ENCODE data around the gene TRAPPC2B. TPM values are rescaled to one million over a fixed set of nuclear protein-coding genes. Genes with fewer than 3 reads are reported as not detected.

Gene TRAPPC2B
- polyA plus RNA-seq, 3 donors from 2014 or later: 22.4 to 33.6 (median 30.9) TPM

DNA sequence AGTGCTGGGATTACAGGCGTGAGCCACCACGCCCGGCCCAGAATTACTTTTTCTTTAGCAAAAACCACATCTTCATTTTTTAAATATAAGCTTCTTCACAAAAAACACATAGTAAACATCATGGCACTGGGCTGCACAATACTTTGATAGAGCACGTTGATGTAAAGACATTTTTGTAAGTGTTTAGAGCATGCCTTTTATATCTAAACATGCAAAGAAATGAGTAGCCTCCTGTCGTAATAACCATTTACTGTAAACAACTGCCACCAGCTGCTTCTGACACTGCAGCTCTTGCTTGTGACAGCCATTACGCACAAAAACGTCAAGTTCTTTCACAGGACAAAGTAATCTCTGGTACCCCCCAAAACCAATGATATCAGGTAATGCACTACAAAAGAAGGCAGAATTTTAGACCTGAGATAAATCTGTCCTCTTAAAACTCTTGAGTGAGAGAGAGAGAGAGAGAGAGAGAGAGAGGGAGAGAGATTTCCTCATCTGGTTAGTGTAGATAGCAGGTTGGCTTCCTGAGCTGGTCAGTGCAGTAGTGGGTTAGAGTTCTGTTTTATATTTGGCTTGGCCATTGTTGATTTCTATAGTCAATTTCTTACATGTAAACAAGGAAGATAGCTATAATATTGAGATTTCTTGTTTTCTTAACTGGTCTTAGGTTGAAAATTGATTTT lies 19.6 kb downstream of the TRAPPC2B start:
- H3K27me3 Mint-ChIP-seq (ENCODE audit: low read depth in 3 of 3): peaks cover 2 to 8% (median 7%) of the 10 kb centered on the region in 3 donors
- no peaks in the 10 kb centered on the region for H3K4me1 Mint-ChIP-seq
- no peak overlapping the region for H3K27ac Mint-ChIP-seq
- DNase-seq: no peak
- no peak overlapping the region for H3K4me3 Mint-ChIP-seq
- H3K9me3 Mint-ChIP-seq: peaks cover 14 to 30% (median 26%) of the 10 kb centered on the region in 6 donors
- H3K36me3 Mint-ChIP-seq: peaks cover 13 to 22% (median 18%) of the 10 kb centered on the region in 3 donors

DNA sequence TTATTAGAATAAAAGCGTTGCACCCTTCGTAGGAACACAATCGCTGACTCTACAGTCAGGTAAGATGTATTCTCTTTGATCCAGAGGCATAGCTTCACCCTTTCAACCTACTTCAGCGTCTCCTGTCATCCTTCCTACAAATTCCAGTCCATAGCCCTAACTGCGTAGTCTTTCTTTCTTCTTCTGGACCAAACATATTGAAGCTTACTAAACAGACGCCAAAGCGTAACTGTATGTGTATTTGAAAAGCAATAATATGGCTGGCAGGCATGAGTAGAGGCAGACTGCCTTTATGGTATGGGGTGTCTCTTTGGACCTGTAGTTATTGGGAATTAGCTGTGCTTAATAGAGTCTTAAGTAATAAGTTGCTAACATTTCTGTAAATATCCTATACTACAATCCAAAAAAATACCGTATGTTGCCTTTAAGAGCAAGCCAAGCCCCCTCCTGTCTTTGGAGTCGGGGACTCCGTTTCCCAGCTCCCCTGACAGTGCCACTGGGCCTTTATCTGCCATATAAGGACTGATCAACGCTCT lies 25.9 kb downstream of the TRAPPC2B start:
- DNase-seq: no peak
- Mint-ChIP-seq H3K27ac (peak overlapping the region; percentile 94 to 98 (median 98)), H3K27me3 (ENCODE audit: low read depth in 3 of 3) (peaks cover 5 to 17% (median 13%) of the 10 kb centered on the region in 3 donors), H3K9me3 (peaks cover 0 to 2% (median 0%) of the 10 kb centered on the region in 6 donors), H3K4me1 (peaks cover 45 to 55% of the 10 kb centered on the region in 2 donors), H3K36me3 (peaks cover 2 to 13% (median 10%) of the 10 kb centered on the region in 3 donors), H3K4me3 (peak overlapping the region; percentile 92 to 98 (median 97))

DNA sequence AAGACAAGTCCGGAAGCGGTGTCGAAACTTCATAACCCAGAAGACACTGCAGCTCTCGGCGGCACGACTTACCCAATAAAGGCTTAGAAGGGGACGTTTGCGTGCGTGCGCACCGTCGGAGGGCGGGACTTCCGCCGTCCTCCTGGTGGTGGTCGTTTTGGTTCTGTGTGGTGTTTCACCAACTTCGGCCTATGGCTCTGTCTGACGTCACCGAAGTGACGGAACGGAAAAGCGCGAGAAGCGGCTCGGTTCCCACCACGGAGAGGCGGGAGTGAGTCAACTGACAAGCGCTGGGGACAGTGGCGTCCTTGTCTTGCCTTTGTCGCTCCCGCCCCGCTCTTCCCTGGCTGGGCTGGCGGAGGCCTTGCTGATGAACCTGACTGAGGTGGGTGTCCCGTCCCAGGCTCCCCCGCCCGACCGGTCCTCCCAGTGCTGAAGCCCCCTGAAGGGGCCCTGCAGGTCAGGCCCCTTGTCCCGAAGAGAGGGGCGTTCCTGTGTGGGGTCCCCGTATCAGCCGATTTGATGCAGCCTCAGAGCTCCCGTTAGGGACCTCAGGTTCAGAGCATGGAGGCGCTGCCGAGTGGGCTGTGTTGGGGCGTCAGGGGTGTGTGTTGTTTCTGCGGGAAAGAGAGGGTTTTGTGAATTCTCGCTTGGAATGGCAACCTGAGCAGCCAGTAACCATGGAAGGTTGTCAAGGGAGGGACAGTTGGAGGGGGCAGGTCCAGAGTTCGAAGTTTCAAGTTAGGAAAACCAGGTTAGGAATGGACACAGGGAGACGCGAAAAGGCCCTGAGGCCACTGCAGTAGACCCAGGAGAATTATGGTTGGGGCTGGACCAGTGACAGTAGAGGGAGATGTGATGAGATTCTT lies 26.6 kb downstream of the TRAPPC2B start, which contains the start of gene ZNF548:
Gene ZNF548 (plus strand): TSS at position 125 of the 869 bp plus-strand sequence. CDS start 246 bp downstream, at position 371.
- peak; percentile 98 for DNase-seq
- peak within 1 kb of the TSS; percentile 92 to 98 (median 97) for H3K4me3 Mint-ChIP-seq
- H3K4me1 Mint-ChIP-seq: peaks cover 50 to 61% of the 10 kb centered on the region in 2 donors
- peaks cover 0 to 4% (median 0%) of the 10 kb centered on the region in 6 donors for H3K9me3 Mint-ChIP-seq
- peaks cover 6 to 20% (median 17%) of the 10 kb centered on the region in 3 donors for H3K36me3 Mint-ChIP-seq
- peaks cover 6 to 15% (median 13%) of the 10 kb centered on the region in 3 donors for H3K27me3 Mint-ChIP-seq (ENCODE audit: low read depth in 3 of 3)
- peak within 1 kb of the TSS; percentile 94 to 98 (median 98) for H3K27ac Mint-ChIP-seq

DNA sequence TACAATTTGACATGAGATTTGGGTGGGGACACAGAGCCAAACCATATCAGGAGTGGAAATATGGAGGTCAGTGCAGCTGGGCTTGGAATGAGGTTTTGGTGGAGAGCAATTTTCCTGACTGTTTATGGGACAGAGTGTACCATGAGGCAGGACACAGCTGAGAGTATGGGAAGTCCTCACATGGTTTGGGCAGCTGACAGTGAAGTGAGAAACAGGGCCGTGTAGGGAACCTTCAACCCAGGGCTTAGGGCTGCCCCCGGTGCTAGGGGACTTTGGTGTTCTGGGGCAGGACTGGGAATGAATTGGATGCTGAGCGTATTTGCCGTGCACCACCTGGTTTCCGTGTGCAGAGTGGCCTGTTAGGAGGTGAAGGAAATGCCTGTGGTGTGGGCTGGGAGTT lies 32.4 kb downstream of the TRAPPC2B start:
- H3K27me3 Mint-ChIP-seq (ENCODE audit: low read depth in 3 of 3): peaks cover under 1 to 2% (median 1%) of the 10 kb centered on the region in 3 donors
- peak overlapping the region in 2 of 6 donors; percentile 19 to 55 for H3K27ac Mint-ChIP-seq
- peaks cover 48 to 67% (median 64%) of the 10 kb centered on the region in 3 donors for H3K36me3 Mint-ChIP-seq
- DNase-seq: no peak
- peaks cover 0 to 22% (median 4%) of the 10 kb centered on the region in 6 donors for H3K9me3 Mint-ChIP-seq
- H3K4me1 Mint-ChIP-seq: peaks cover 35 to 46% of the 10 kb centered on the region in 2 donors
- H3K4me3 Mint-ChIP-seq: no peak overlapping the region

DNA sequence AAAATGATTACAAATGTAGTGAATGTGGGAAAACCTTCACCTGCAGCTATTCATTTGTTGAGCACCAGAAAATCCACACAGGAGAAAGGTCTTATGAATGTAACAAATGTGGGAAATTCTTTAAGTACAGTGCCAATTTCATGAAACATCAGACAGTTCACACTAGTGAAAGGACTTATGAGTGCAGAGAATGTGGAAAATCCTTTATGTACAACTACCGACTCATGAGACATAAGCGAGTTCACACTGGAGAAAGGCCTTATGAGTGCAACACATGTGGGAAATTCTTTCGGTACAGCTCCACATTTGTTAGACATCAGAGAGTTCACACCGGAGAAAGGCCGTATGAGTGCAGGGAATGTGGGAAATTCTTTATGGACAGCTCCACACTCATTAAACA lies 35.5 kb downstream of the TRAPPC2B start:
- Mint-ChIP-seq H3K9me3 (peaks cover 0 to 22% (median 4%) of the 10 kb centered on the region in 6 donors), H3K4me3 (no peak overlapping the region), H3K27me3 (ENCODE audit: low read depth in 3 of 3) (peaks cover 0 to 2% (median 1%) of the 10 kb centered on the region in 3 donors), H3K27ac (no peak overlapping the region), H3K36me3 (peaks cover 58 to 67% (median 63%) of the 10 kb centered on the region in 3 donors), H3K4me1 (peaks cover 14 to 19% of the 10 kb centered on the region in 2 donors)
- no peak for DNase-seq

DNA sequence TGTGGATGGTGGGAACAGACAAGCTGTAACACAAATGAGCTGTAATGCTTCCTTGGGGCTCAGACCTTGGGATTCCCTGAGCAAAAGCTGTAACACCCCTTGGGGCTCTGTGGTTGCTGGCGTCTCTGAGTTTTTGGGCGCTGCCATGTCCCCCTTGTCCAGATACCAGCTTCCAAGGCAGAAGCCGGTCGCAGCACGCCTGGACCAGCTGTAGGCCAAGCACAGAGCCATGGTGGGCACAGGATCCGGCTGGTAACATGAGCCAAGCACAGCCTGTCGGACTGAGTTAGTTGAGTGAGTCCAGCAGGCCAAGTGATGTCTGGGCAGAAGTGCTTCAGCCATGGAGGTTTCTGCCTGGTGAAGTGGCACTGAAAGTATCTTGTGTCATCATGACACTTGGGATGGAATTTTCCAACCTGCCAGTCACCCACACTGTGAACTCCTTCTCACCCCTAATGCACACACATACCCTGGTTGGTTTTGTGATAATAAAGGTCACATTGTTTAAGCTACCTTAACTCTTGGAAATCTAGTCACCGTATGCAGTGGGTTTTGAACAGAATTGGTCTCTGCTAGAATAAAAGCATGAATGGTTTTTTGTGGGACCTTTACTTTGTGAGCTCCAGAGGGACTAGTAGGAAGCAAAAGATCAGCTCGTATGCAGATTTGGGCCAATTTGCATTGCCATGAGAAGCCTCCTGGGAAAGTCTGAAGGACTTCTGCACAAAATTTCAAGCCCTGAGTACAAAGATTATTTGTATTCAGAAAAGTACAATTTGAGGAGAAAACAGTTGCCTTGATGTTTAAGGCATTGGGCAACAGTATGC lies 40.6 kb downstream of the TRAPPC2B start:
- Mint-ChIP-seq H3K36me3 (peaks cover 15 to 17% (median 16%) of the 10 kb centered on the region in 3 donors), H3K4me1 (peaks cover 6% of the 10 kb centered on the region in 2 donors), H3K4me3 (no peak overlapping the region), H3K9me3 (peaks cover 0 to 6% (median under 1%) of the 10 kb centered on the region in 6 donors), H3K27me3 (ENCODE audit: low read depth in 3 of 3) (peaks cover 0 to 4% (median 3%) of the 10 kb centered on the region in 3 donors), H3K27ac (no peak overlapping the region)
- DNase-seq: no peak

DNA sequence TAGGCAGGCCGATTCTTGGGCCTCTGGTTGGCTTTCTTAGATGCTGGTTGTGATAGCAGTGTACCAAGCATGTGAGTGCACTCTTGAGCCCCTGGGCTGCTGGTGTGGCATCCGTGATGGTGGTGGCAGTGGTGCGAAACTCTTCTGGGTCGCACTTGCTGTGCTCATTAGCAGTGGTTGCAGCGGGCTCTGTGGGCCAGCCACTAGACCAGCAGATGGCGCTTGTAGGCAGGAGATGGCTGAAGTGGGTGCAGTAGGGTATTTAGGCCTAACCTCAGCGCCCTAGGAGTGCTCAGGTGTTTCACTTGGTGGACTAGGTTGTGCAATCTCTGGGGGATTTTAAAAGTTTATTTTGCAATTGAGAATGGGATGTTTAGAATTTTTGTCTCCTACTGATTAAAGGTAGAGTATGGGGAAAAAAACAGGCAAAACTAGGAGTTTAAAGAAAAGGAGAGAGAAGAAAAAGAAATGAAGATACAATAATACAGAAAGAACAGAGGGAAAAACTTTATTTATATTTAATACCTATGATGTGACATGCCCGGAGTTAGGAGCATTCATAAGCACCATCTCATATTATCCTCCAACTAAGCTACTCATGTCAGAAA lies 43.3 kb downstream of the TRAPPC2B start:
- H3K27ac Mint-ChIP-seq: peak overlapping the region in 3 of 6 donors; percentile 13 to 60 (median 28)
- peaks cover 0 to 5% (median 3%) of the 10 kb centered on the region in 3 donors for H3K27me3 Mint-ChIP-seq (ENCODE audit: low read depth in 3 of 3)
- no peaks in the 10 kb centered on the region for H3K9me3 Mint-ChIP-seq
- H3K4me3 Mint-ChIP-seq: no peak overlapping the region
- peaks cover 0 to 7% (median 3%) of the 10 kb centered on the region in 3 donors for H3K36me3 Mint-ChIP-seq
- peak; percentile 50 to 63 (median 55) for DNase-seq
- H3K4me1 Mint-ChIP-seq: peaks cover 16 to 19% of the 10 kb centered on the region in 2 donors

DNA sequence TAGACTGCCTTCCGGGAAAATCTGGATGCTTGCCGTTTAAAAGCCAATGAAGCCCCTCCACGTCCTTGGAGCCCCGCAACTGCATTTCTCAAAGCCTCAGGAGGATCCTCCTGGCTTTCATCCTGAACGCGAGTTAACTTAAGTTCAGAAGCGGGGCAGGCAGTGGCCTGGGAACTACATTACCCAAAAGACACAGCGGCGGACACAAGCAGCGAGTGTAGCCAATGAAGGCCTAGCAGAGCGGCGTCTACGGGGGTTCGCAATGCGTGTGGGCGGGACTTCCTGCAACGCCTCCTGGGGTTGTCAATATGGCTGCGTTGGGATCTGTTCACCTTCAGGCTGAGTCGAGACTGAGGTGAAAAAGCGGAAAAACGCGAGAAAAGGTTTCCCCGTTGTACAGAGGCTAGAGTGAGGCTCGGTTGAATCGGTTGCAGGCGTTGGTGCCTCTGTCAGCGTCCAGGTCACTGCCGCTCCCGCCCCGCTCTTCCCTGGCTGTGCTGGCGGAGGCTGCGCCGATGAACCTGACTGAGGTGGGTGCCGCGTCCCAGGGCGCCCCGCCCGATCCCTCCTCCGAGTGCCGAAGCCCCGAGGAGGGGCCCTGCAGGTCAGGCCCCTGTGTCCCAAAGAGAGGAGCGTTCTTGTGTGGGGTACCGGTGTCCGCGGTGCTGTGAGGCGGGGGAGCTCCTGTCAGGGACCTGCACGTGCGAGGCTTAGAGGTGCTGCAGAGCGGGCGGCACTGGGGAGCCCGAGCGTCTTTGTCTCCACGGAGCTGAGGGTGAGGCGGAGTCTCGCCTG lies 47.7 kb downstream of the TRAPPC2B start, which contains the start of gene ZNF17:
Gene ZNF17 (plus strand): TSS at position 285 of the 795 bp plus-strand sequence. CDS start 2,455 bp downstream, outside the sequence.
- DNase-seq: peak; percentile 84 to 88 (median 87)
- Mint-ChIP-seq H3K36me3 (peaks cover 20 to 27% (median 25%) of the 10 kb centered on the region in 3 donors), H3K4me3 (peak within 1 kb of the TSS; percentile 95 to 98 (median 96)), H3K9me3 (peaks cover 0 to 10% (median under 1%) of the 10 kb centered on the region in 6 donors), H3K27ac (peak within 1 kb of the TSS; percentile 80 to 96 (median 93)), H3K27me3 (ENCODE audit: low read depth in 3 of 3) (peaks cover 0 to 5% (median 3%) of the 10 kb centered on the region in 3 donors), H3K4me1 (peaks cover 34 to 48% of the 10 kb centered on the region in 2 donors)

Other genes with a start within 250 kb of the TRAPPC2B start
- gene USP29, start 243.6 kb upstream of the TRAPPC2B start, polyA plus RNA-seq: not detected
- not detected for gene ZIM3, start 218.3 kb upstream of the TRAPPC2B start, polyA plus RNA-seq
- gene DUXA, start 196.1 kb upstream of the TRAPPC2B start, polyA plus RNA-seq: not detected
- gene ZNF264, start 172.1 kb upstream of the TRAPPC2B start, polyA plus RNA-seq: 10 to 100 TPM; 13.3 to 17.3 (median 14.8) TPM
- gene AURKC, start 132.5 kb upstream of the TRAPPC2B start, polyA plus RNA-seq: 1 to 10 TPM in 2 of 3 donors, not detected in 1; 1.8 to 2.5 TPM
- gene ZNF805, start 122.9 kb upstream of the TRAPPC2B start, polyA plus RNA-seq: 1 to 10 TPM; 1.9 to 3.0 (median 2.9) TPM
- 1 to 10 TPM; 1.1 to 7.0 (median 4.3) TPM for gene ZNF460, start 83.1 kb upstream of the TRAPPC2B start, polyA plus RNA-seq
- gene ZNF543, start 43.1 kb upstream of the TRAPPC2B start, polyA plus RNA-seq: 1 to 10 TPM; 2.1 to 4.6 (median 2.5) TPM
- gene ZNF304, start 12.3 kb upstream of the TRAPPC2B start, polyA plus RNA-seq: 1 to 10 TPM; 1.2 to 3.7 (median 2.0) TPM
- gene ZNF547, start within 50 bp of the TRAPPC2B start, polyA plus RNA-seq: 1 to 10 TPM in 1 of 3 donors, under 1 TPM in 2; 0.54 to 2.1 (median 0.61) TPM
- gene ZNF548, start 26.3 kb downstream of the TRAPPC2B start, polyA plus RNA-seq: 10 to 100 TPM; 13.4 to 16.1 (median 15.9) TPM
- gene ZNF17, start 47.6 kb downstream of the TRAPPC2B start, polyA plus RNA-seq: 1 to 10 TPM; 4.2 to 5.4 (median 4.3) TPM
- 10 to 100 TPM in 2 of 3 donors, 1 to 10 TPM in 1; 4.1 to 41.0 (median 27.0) TPM for gene ZNF749, start 71.8 kb downstream of the TRAPPC2B start, polyA plus RNA-seq
- gene VN1R1, start 93.6 kb downstream of the TRAPPC2B start, polyA plus RNA-seq: not detected
- 1 to 10 TPM in 2 of 3 donors, not detected in 1; 2.2 to 2.3 TPM for gene ZNF772, start 114.0 kb downstream of the TRAPPC2B start, polyA plus RNA-seq
- 1 to 10 TPM; 1.4 to 5.8 (median 2.1) TPM for gene ZNF419, start 124.2 kb downstream of the TRAPPC2B start, polyA plus RNA-seq
- 10 to 100 TPM in 1 of 3 donors, 1 to 10 TPM in 2; 3.1 to 14.1 (median 3.3) TPM for gene ZNF773, start 136.4 kb downstream of the TRAPPC2B start, polyA plus RNA-seq
- gene ZNF549, start 163.8 kb downstream of the TRAPPC2B start, polyA plus RNA-seq: 1 to 10 TPM; 3.1 to 7.1 (median 6.9) TPM
- 1 to 10 TPM; 1.5 to 7.9 (median 5.3) TPM for gene ZNF550, start 196.3 kb downstream of the TRAPPC2B start, polyA plus RNA-seq
- 1 to 10 TPM; 3.2 to 6.2 (median 4.1) TPM for gene ZNF416, start 215.4 kb downstream of the TRAPPC2B start, polyA plus RNA-seq
- gene ZIK1, start 220.6 kb downstream of the TRAPPC2B start, polyA plus RNA-seq: 1 to 10 TPM; 4.0 to 8.9 (median 5.5) TPM
- gene ZNF530, start 236.3 kb downstream of the TRAPPC2B start, polyA plus RNA-seq: 1 to 10 TPM; 2.9 to 8.0 (median 5.2) TPM